Measurements from ENCODE around the gene CHIA.

CHIA gene

GRCh38 chr1:111290630-111291029, at the start of gene CHIA:
CHIA (plus strand) TSS chr1:111290851; CDS start chr1:111310468, 19,617 bp downstream.
- DNase-seq: peak; percentile 84

- no peak for DNase-seq
These were observed 48.9 kb upstream of the CHIA start for GRCh38 chr1:111241797-111242196.

- DNase-seq: no peak
These were observed 47.7 kb upstream of the CHIA start for GRCh38 chr1:111242805-111243523.

GRCh38 chr1:111247125-111247838, 43.4 kb upstream of the CHIA start:
- no peak for DNase-seq

- DNase-seq: no peak
These were observed 40.7 kb upstream of the CHIA start for GRCh38 chr1:111249960-111250359.

- no peak for DNase-seq
These were observed 39.1 kb upstream of the CHIA start for GRCh38 chr1:111251570-111251969.

GRCh38 chr1:111252786-111253185, 37.9 kb upstream of the CHIA start:
- DNase-seq: no peak

- no peak for DNase-seq
These were observed 36.8 kb upstream of the CHIA start for GRCh38 chr1:111253876-111254275.

- DNase-seq: no peak
These were observed 33.5 kb upstream of the CHIA start for GRCh38 chr1:111256988-111257658.

GRCh38 chr1:111267801-111268508, 22.7 kb upstream of the CHIA start:
- no peak for DNase-seq

- no peak for DNase-seq
These were observed 20.7 kb upstream of the CHIA start for GRCh38 chr1:111269825-111270406.

GRCh38 chr1:111270771-111271463, 19.7 kb upstream of the CHIA start:
- no peak for DNase-seq

- no peak for DNase-seq
These were observed 19.2 kb upstream of the CHIA start for GRCh38 chr1:111271464-111271801.

- DNase-seq: no peak
These were observed 18.6 kb upstream of the CHIA start for GRCh38 chr1:111272081-111272480.

- no peak for DNase-seq
These were observed 16.0 kb upstream of the CHIA start for GRCh38 chr1:111274653-111275052.

- DNase-seq: no peak
These were observed 15.6 kb upstream of the CHIA start for GRCh38 chr1:111275079-111275478.

GRCh38 chr1:111275780-111276433, 14.7 kb upstream of the CHIA start:
- DNase-seq: no peak

- no peak for DNase-seq
These were observed 11.5 kb upstream of the CHIA start for GRCh38 chr1:111279144-111279543.

- DNase-seq: no peak
These were observed 10.4 kb upstream of the CHIA start for GRCh38 chr1:111280267-111280666.

- DNase-seq: no peak
These were observed 9.2 kb upstream of the CHIA start for GRCh38 chr1:111281411-111281810.

- DNase-seq: no peak
These were observed 6.8 kb upstream of the CHIA start for GRCh38 chr1:111283838-111284237.

- DNase-seq: no peak
These were observed 4.8 kb upstream of the CHIA start for GRCh38 chr1:111285879-111286278.

Data from NCI-H2171 (cell line).